Upper lobe of left lung (tissue), 4 donors: ENCODE data around the gene MYH9.

Source experiments
- CTCF ChIP-seq, 6 experiments: fragments of 450-650 bp in 4 of 6; fragments of 200-600 bp in 2 of 6; sonication (generic) in 2 of 6; IDR thresholded peaks; one replicate each; pipeline ENCODE4 v1.5.1; 2016 to 2019; ENCODE audit warnings: antibody characterized with exemption in 6 of 6
- EP300 ChIP-seq, 4 donors: sonication (generic); formaldehyde crosslinking; IDR thresholded peaks; one replicate each; pipeline ENCODE4 v1.5.1; 2017; ENCODE audit warnings: antibody characterized with exemption in 4 of 4, control low read depth in 2 of 4
- POLR2A ChIP-seq, 4 donors: fragments of 450-650 bp; IDR thresholded peaks; one replicate each; pipeline ENCODE4 v1.5.1; 2016 to 2017; ENCODE audit warnings: antibody characterized with exemption in 4 of 4, mild to moderate bottlenecking in 2 of 4

- TF ChIP-seq CTCF (IDR thresholded peaks at IDR 0.05), result no peak
- no peak for TF ChIP-seq POLR2A (IDR thresholded peaks at IDR 0.05)
- no peak for TF ChIP-seq EP300 (IDR thresholded peaks at IDR 0.05)
Observed at GRCh38 chr22:36245805-36246356, 141.9 kb downstream of the MYH9 start.
